HG03196 (cell line): ENCODE results near the gene GALNT7.
A peak's percentile ranks its signal among the peaks of the same experiment; 100 is the strongest.

Source experiments
- ATAC-seq: cut with Tn5 transposase; IDR thresholded peaks from one replicate; pipeline ENCODE4 v1.9.1; 2021; ENCODE audit not compliant: unreplicated experiment

GALNT7 gene

GRCh38 chr4:173262375-173262774 lies 93.8 kb downstream of the GALNT7 start:
- no peak for ATAC-seq

- ATAC-seq = peak; percentile 33
Measured at GRCh38 chr4:173264245-173264644, 95.6 kb downstream of the GALNT7 start.

- ATAC-seq = peak; percentile 91
Measured at GRCh38 chr4:173264684-173265185, 96.1 kb downstream of the GALNT7 start.

GRCh38 chr4:173265751-173266150 lies 97.1 kb downstream of the GALNT7 start:
- no peak for ATAC-seq

GRCh38 chr4:173267711-173268110 lies 99.1 kb downstream of the GALNT7 start:
- no peak for ATAC-seq

- no peak for ATAC-seq
Measured at GRCh38 chr4:173269280-173269679, 100.7 kb downstream of the GALNT7 start.

- no peak for ATAC-seq
Measured at GRCh38 chr4:173270312-173271027, 101.9 kb downstream of the GALNT7 start.

- ATAC-seq = no peak
Measured at GRCh38 chr4:173272314-173272713, 103.7 kb downstream of the GALNT7 start.

GRCh38 chr4:173272996-173273395 lies 104.4 kb downstream of the GALNT7 start:
- no peak for ATAC-seq

GRCh38 chr4:173273941-173274340 lies 105.3 kb downstream of the GALNT7 start:
- no peak for ATAC-seq

GRCh38 chr4:173274744-173275143 lies 106.1 kb downstream of the GALNT7 start:
- no peak for ATAC-seq

- no peak for ATAC-seq
Measured at GRCh38 chr4:173275150-173275549, 106.5 kb downstream of the GALNT7 start.

GRCh38 chr4:173277340-173277739 lies 108.7 kb downstream of the GALNT7 start:
- ATAC-seq = no peak

GRCh38 chr4:173280998-173281397 lies 112.4 kb downstream of the GALNT7 start:
- ATAC-seq = no peak

- ATAC-seq = no peak
Measured at GRCh38 chr4:173281406-173282255, 113.0 kb downstream of the GALNT7 start.

GRCh38 chr4:173282256-173282562 lies 113.6 kb downstream of the GALNT7 start:
- ATAC-seq = no peak

- ATAC-seq = no peak
Measured at GRCh38 chr4:173282626-173283025, 114.0 kb downstream of the GALNT7 start.

GRCh38 chr4:173284463-173284862 lies 115.9 kb downstream of the GALNT7 start:
- ATAC-seq = no peak

GRCh38 chr4:173287486-173287885 lies 118.9 kb downstream of the GALNT7 start:
- no peak for ATAC-seq

GRCh38 chr4:173288296-173288695 lies 119.7 kb downstream of the GALNT7 start:
- peak; percentile 57 for ATAC-seq

- no peak for ATAC-seq
Measured at GRCh38 chr4:173288698-173289352, 120.2 kb downstream of the GALNT7 start.

GRCh38 chr4:173289353-173289727 lies 120.7 kb downstream of the GALNT7 start:
- no peak for ATAC-seq
